HCT116 (cell line): ENCODE results near the gene SLC44A1.

Source experiments
- CTCF ChIP-seq, 3 experiments: fragments of 200-600 bp in 1 of 3; sonication (generic) in 1 of 3; IDR thresholded peaks in 2 of 3; conservative IDR thresholded peaks in 1 of 3; 2 replicates each; pipeline ENCODE4 v1.5.1; 2012 to 2017; ENCODE audit warnings: low read depth in 2 of 3, low read length in 2 of 3, antibody characterized with exemption in 1 of 3, borderline replicate concordance in 1 of 3, control low read depth in 1 of 3, mild to moderate bottlenecking in 1 of 3, mixed read lengths in 1 of 3, mixed run types in 1 of 3, moderate library complexity in 1 of 3; ENCODE audit not compliant: insufficient read depth in 1 of 3
- POLR2A ChIP-seq: IDR thresholded peaks from 2 replicates; pipeline ENCODE4 v1.7.0; 2011; ENCODE audit warnings: borderline replicate concordance; ENCODE audit not compliant: insufficient read depth, insufficient read length; ENCODE audit errors: extremely low read depth
- RAD21 ChIP-seq: IDR thresholded peaks from 2 replicates; pipeline ENCODE4 v1.6.1; 2012; ENCODE audit warnings: low read depth, mild to moderate bottlenecking
- ZBTB33 ChIP-seq: IDR thresholded peaks from 2 replicates; pipeline ENCODE4 v1.6.1; 2011; ENCODE audit warnings: mild to moderate bottlenecking, low read length, moderate library complexity; ENCODE audit not compliant: insufficient replicate concordance; ENCODE audit errors: extremely low read depth

- TF ChIP-seq CTCF (IDR thresholded peaks at IDR 0.05 in 2 of 3, conservative IDR thresholded peaks at IDR 0.05 in 1 of 3; ENCODE audit: borderline replicate concordance in 1 of 3, insufficient read depth in 1 of 3, low read depth in 2 of 3, low read length in 2 of 3) (no peak), POLR2A (no peak), ZBTB33 (no peak), RAD21 (no peak)
Measured at GRCh38 chr9:105426657-105427056, 182.2 kb downstream of the SLC44A1 start.
